PFSK-1 (cell line): ENCODE measurements around the gene ARHGAP21.

Experiments
- POLR2AphosphoS5 ChIP-seq: IDR thresholded peaks from 2 replicates; pipeline ENCODE4 v1.6.1; 2012; ENCODE audit warnings: low read depth, mild to moderate bottlenecking, control low read depth, low read length, moderate library complexity
- TAF1 ChIP-seq: IDR thresholded peaks from 2 replicates; pipeline ENCODE4 v1.6.1; 2012; ENCODE audit warnings: low read length, control low read depth, borderline replicate concordance; ENCODE audit not compliant: insufficient read depth

DNA sequence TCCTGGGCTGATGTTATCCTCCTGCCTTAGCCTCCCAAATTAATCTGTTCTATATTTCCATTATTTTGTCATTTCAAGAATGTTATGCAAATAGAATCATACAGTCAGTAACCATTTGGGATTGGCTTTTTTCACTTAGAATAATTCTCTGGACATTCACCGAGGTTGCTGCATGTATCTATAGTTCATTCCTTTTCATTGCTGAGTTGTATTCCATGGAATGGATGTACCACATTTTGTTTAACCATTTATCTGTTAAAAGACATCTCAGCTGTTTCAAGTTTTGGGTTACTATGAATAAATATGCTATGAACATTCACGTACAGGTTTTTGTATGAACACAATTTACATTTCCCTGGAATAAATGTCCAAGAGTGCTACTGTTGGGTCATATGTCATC, 44.9 kb downstream of the ARHGAP21 start:
- TF ChIP-seq TAF1 (no peak), POLR2AphosphoS5 (no peak)
